ENCODE results near the gene BTBD1.

DNA sequence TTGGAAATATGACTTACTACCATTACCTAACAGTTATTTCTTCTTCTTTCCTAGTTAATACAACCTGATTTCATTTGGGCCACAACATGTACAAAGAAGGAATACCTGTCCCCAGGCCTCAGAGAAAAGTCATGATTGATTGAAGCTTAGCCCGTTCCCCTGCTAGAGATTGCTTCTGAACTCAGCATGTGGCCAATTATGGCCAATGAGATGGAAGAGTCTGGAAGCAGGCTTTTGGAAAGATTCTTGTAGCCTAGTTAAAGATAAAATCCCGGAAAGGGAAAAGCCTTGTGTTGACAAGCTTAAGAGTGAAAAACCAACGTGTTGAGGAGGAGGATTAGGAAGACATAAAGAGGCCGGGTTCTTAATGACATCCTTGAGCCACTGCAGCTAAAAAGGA is 23.4 kb upstream of the BTBD1 start:
- TF ChIP-seq EZH2 (IDR thresholded peaks at IDR 0.05; ENCODE audit: borderline replicate concordance, low read depth, low read length, severe bottlenecking) = no peak
- TF ChIP-seq, protein P1, sequence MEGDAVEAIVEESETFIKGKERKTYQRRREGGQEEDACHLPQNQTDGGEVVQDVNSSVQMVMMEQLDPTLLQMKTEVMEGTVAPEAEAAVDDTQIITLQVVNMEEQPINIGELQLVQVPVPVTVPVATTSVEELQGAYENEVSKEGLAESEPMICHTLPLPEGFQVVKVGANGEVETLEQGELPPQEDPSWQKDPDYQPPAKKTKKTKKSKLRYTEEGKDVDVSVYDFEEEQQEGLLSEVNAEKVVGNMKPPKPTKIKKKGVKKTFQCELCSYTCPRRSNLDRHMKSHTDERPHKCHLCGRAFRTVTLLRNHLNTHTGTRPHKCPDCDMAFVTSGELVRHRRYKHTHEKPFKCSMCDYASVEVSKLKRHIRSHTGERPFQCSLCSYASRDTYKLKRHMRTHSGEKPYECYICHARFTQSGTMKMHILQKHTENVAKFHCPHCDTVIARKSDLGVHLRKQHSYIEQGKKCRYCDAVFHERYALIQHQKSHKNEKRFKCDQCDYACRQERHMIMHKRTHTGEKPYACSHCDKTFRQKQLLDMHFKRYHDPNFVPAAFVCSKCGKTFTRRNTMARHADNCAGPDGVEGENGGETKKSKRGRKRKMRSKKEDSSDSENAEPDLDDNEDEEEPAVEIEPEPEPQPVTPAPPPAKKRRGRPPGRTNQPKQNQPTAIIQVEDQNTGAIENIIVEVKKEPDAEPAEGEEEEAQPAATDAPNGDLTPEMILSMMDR (IDR thresholded peaks at IDR 0.05; ENCODE audit: extremely low read depth in 1 of 2, insufficient read depth in 1 of 2, low read depth in 1 of 2, low read length in 2 of 2) = no peak
- TF ChIP-seq, protein P2, sequence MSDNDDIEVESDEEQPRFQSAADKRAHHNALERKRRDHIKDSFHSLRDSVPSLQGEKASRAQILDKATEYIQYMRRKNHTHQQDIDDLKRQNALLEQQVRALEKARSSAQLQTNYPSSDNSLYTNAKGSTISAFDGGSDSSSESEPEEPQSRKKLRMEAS (IDR thresholded peaks at IDR 0.05; ENCODE audit: insufficient read depth, insufficient read length) = no peak
- no peak for TF ChIP-seq GATA2 (IDR thresholded peaks at IDR 0.05; ENCODE audit: insufficient read depth, insufficient read length, low read depth, low read length)
- no peak for TF ChIP-seq POLR2AphosphoS5 (IDR thresholded peaks at IDR 0.05; ENCODE audit: insufficient read depth, low read depth, low read length)
- TF ChIP-seq POLR2A (IDR thresholded peaks at IDR 0.05; ENCODE audit: low read depth, low read length) = no peak
- no peak for TF ChIP-seq MYC (IDR thresholded peaks at IDR 0.05; ENCODE audit: low read depth, low read length)
- TF ChIP-seq FOS (IDR thresholded peaks at IDR 0.05; ENCODE audit: borderline replicate concordance, insufficient read depth, low read length) = no peak
